Measurements from ENCODE around the gene PINK1. TPM values are rescaled to one million over a fixed set of nuclear protein-coding genes. Genes with fewer than 3 reads are reported as not detected.

Gene PINK1
- total RNA-seq, 1 experiment from 2014 or later = 7.2 TPM

GRCh38 chr1:20686883-20687725, 53.8 kb downstream of the PINK1 start:
- Histone ChIP-seq H3K4me3 (ENCODE audit: low read depth, low read length, poor library complexity, severe bottlenecking) (no peak overlapping the region), H3K4me1 (ENCODE audit: insufficient read depth, low read length, poor library complexity, severe bottlenecking) (no peaks in the 10 kb centered on the region), H3K9me3 (ENCODE audit: low read depth, low read length, poor library complexity, severe bottlenecking) (no peaks in the 10 kb centered on the region), H3K27ac (ENCODE audit: low read depth, low read length, poor library complexity, severe bottlenecking) (no peak overlapping the region), H3K27me3 (replicated peaks; ENCODE audit: insufficient read depth, low read depth, low read length, poor library complexity) (no peaks in the 10 kb centered on the region), H3K36me3 (ENCODE audit: insufficient read depth, low read length, poor library complexity, severe bottlenecking) (no peaks in the 10 kb centered on the region)
- intact Hi-C loops (cut with micrococcal nuclease; ENCODE audit: unreplicated experiment) = no loop called here
- no TSS peak for BruUV-seq (replicated peaks)
- TF ChIP-seq CTCF (conservative IDR thresholded peaks at IDR 0.05; ENCODE audit: low read depth, low read length) (no peak), EZH2 (IDR thresholded peaks at IDR 0.05; ENCODE audit: borderline replicate concordance, low read depth, low read length, poor library complexity, severe bottlenecking) (no peak)
- no peak for DNase-seq (ENCODE audit: low spot score)
- ChIA-PET CTCF (no interaction called here), POLR2A (ENCODE audit: low non-redundant PET) (no interaction called here)

- no peak for TF ChIP-seq CTCF (conservative IDR thresholded peaks at IDR 0.05; ENCODE audit: low read depth, low read length)
- ChIA-PET CTCF (no interaction called here), POLR2A (ENCODE audit: low non-redundant PET) (no interaction called here)
- BruUV-seq (replicated peaks) = no TSS peak
- H3K27me3 ChIP-seq (replicated peaks; ENCODE audit: insufficient read depth, low read depth, low read length, poor library complexity) = no peaks in the 10 kb centered on the region
- no peak overlapping the region for H3K27ac ChIP-seq (ENCODE audit: low read depth, low read length, poor library complexity, severe bottlenecking)
- H3K9me3 ChIP-seq (ENCODE audit: low read depth, low read length, poor library complexity, severe bottlenecking) = no peaks in the 10 kb centered on the region
- intact Hi-C loops (cut with micrococcal nuclease; ENCODE audit: unreplicated experiment) = no loop called here
- H3K4me3 ChIP-seq (ENCODE audit: low read depth, low read length, poor library complexity, severe bottlenecking) = no peak overlapping the region
- no peaks in the 10 kb centered on the region for H3K4me1 ChIP-seq (ENCODE audit: insufficient read depth, low read length, poor library complexity, severe bottlenecking)
- no peak for DNase-seq (ENCODE audit: low spot score)
- no peaks in the 10 kb centered on the region for H3K36me3 ChIP-seq (ENCODE audit: insufficient read depth, low read length, poor library complexity, severe bottlenecking)
Observed at GRCh38 chr1:20689645-20690056, 56.4 kb downstream of the PINK1 start.

GRCh38 chr1:20691872-20692271, 58.6 kb downstream of the PINK1 start:
- intact Hi-C loops (cut with micrococcal nuclease; ENCODE audit: unreplicated experiment) = no loop called here
- Histone ChIP-seq H3K27ac (ENCODE audit: low read depth, low read length, poor library complexity, severe bottlenecking) (no peak overlapping the region), H3K4me1 (ENCODE audit: insufficient read depth, low read length, poor library complexity, severe bottlenecking) (peaks cover 5% of the 10 kb centered on the region), H3K4me3 (ENCODE audit: low read depth, low read length, poor library complexity, severe bottlenecking) (no peak overlapping the region), H3K27me3 (replicated peaks; ENCODE audit: insufficient read depth, low read depth, low read length, poor library complexity) (no peaks in the 10 kb centered on the region), H3K9me3 (ENCODE audit: low read depth, low read length, poor library complexity, severe bottlenecking) (no peaks in the 10 kb centered on the region), H3K36me3 (ENCODE audit: insufficient read depth, low read length, poor library complexity, severe bottlenecking) (no peaks in the 10 kb centered on the region)
- POLR2A ChIA-PET (ENCODE audit: low non-redundant PET) = no interaction called here
- no peak for DNase-seq (ENCODE audit: low spot score)
- BruUV-seq (replicated peaks) = no TSS peak
- no peak for TF ChIP-seq EZH2 (IDR thresholded peaks at IDR 0.05; ENCODE audit: borderline replicate concordance, low read depth, low read length, poor library complexity, severe bottlenecking)
- TF ChIP-seq CTCF (conservative IDR thresholded peaks at IDR 0.05; ENCODE audit: low read depth, low read length) = no peak
- CTCF ChIA-PET = interaction anchor here (0.6 kb wide), 1 partner anchor 85 kb away, joined by 3 read pairs; no protein-coding TSS in a partner anchor
